Measurements from ENCODE around the gene H1-8.
"Not testable (repeated sequence)": the region's sequence is repeated elsewhere in the genome, so short reads cannot be mapped to it uniquely, and the experiment has no call there.

Gene H1-8
- 0 to 0.04 reads per million in 2 experiments for total RNA-seq

DNA sequence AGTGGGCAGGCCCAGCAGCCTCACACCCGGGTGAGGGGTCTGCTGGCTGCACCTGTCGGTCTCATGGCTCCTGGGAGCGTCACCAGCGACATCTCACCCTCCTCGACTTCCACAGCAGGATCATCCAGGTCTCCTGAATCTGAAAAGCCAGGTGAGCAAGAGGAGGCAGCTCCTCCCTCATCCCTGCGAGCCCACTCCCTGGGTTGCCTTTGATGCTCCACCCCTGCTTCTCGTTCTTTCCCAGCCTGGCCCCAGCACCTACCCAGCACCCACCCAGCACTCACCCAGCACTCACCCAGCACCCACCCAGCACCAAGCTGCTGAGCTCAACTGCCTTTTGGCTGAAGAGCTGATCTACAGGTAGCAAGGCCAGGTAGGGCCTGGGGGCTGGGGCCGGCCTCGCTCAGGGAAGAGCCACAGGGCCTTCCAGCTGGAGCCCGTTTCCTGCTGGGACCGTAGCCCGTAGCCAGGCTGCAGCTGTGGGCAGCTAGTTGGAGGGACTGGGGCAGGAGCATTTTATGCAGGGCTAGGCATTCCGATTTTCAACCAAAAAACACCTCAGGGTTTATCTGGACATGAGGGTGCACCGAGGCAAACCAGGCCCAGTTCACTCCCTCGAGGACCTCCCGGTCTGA lies at the start of gene H1-8:
Gene H1-8 (plus strand): TSS at position 20 of the 635 bp plus-strand sequence. CDS start 44 bp downstream, at position 64.
- no peak for DNase-seq (ENCODE audit: low read depth)

GRCh38 chr3:129493206-129493605 lies 49.8 kb upstream of the H1-8 start:
- no peak for DNase-seq (ENCODE audit: low read depth)

GRCh38 chr3:129494499-129494898 lies 48.5 kb upstream of the H1-8 start:
- not testable (repeated sequence) for DNase-seq (ENCODE audit: low read depth)

- DNase-seq (ENCODE audit: low read depth): not testable (repeated sequence)
These were observed 47.9 kb upstream of the H1-8 start for GRCh38 chr3:129495006-129495639.

- DNase-seq (ENCODE audit: low read depth): not testable (repeated sequence)
These were observed 45.1 kb upstream of the H1-8 start for GRCh38 chr3:129497876-129498275.

- not testable (repeated sequence) for DNase-seq (ENCODE audit: low read depth)
These were observed 44.1 kb upstream of the H1-8 start for GRCh38 chr3:129498603-129499488.

DNA sequence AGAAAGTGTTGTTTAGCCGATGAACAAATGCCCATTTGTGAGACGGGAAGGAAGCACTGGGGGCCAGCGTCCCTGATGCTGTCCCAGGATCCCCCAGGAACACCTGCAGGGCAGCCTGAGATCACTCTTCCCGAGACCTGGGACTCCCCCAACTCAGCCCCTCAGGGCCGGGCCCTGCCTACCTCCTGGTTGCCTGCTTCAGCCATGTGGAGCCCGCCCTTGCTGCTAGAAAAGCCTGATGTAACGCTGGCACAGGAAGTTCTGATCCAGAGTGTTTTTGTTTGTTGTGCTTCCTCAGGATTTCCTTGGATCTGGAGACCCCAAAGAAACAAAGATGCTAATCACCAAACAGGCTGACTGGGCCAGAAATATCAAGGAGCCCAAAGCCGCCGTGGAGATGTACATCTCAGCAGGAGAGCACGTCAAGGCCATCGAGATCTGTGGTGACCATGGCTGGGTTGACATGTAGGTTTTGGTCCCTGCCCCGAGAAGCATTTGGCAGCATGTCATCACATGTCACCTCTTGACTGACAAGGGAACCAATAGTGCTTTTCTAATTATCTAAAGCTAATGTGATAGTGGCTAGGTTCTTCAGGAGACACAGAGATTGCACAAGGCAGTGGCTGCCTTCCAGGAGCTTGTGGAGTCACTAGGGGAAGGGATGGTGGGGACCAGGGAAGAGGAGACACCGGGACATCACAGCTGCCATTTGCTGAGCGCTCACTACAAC lies 43.2 kb upstream of the H1-8 start:
- DNase-seq (ENCODE audit: low read depth): not testable (repeated sequence)

DNA sequence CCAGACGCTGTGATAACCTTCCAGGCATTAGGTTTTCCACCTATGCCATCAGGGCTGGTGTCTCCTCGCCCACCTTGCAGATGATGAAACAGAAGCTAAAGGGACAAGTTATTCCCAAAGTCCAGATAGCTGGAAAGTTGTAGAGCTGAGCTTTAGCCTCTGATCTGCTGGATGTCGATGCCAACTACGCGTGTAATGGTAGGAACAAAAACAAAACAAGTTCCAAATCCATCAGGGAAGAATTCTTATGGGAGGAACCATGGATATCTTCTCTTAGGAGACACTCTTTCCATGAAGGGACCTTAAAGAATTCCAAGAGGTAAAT lies 42.7 kb upstream of the H1-8 start:
- no peak for DNase-seq (ENCODE audit: low read depth)

- DNase-seq (ENCODE audit: low read depth): no peak
These were observed 41.3 kb upstream of the H1-8 start for GRCh38 chr3:129501630-129502029.

DNA sequence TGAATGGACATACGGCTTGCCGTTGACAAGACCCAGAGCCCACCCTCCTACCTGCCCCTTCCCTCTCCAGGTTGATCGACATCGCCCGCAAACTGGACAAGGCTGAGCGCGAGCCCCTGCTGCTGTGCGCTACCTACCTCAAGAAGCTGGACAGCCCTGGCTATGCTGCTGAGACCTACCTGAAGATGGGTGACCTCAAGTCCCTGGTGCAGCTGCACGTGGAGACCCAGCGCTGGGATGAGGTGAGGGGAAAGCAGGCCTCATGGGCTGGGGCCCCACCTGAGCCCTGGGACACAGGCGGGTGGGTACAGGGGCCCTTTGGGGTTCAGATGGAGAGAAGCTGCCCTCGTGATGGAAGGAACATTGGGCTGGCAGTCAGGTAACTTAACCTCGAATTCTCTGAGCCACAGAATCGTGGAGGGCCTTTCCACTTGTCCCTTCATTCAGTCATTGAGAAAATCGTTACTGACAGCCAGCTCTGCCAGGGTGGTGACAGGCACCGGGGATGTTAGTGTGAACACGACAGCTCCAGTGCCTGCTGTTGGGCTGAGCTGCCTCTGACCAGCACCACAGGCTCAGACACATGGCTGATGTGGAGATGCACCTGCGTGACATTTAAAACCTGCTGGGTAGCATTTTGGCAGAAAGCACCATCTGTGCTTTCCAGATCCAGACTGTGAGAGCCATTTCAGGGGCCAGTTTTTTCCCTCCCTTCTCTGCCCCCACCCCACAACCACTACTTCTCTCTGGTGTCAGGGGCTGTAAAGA lies 40.1 kb upstream of the H1-8 start:
- DNase-seq (ENCODE audit: low read depth): no peak

DNA sequence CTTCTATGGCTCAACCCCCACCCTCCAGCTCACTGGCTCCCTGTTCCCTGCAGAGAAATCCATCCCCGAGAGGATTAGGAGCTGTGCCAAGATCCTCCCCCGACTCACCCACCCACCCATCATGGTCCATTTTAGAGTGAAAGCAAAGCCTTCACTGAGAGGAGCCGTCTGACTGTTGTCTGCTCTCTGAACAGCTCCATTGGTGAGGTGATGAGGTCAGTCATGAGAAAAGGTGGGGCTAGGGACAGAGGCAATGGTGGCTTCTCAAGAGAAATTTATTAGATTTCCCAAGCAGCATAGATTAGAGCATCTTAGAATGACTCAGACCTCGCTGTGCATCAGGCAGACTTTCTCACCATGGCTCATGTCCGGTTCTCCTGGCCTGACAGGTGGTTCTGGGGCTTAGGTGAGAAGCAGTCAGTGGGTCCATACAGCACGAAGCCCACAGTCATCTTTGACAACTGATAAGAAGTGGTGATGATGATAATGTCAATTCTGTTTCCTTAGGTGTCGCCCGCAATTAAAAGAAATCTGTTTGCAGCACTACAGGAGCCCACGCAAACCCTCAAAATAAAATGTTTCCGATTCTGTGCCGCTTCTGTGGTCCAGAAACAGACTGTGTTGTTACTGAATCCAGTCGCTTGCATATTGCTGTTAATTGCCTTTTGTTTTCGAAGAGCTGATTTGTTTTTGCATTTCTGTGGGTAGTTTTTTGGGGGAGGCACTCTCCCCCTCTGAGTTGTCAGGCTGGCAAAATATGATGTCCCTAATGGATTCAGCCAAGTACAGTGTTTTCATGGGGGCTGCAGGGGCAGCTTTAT lies 39.3 kb upstream of the H1-8 start:
- no peak for DNase-seq (ENCODE audit: low read depth)

DNA sequence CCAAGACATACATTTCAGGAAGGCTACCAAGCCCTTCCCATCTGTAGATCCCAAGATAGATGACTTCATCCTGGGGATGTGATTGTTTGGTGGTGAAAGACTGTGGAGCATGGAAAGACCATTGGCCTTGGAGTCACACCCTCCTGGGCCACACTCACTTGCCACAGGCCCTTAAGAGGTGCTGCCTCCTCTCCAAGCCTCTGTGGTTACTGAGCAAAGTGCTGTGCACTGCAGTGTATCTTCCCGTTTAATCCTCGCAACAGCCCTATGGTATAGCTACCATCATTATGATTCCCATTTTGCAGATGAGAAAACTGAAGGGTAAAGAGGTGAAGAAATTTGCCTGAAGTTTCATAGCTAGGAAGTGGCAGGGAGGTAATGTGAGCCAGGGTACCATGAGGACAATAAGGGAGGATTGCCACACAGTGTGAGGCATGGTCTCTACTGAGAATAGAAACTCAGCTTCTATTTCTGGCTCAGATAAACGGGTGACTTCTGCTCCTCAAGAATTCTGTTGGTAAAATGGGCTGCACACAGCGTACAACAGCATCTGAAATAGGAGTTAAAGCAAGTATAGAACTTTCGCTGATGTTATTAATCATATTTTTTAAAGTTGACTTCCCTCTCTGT lies 38.4 kb upstream of the H1-8 start:
- DNase-seq (ENCODE audit: low read depth): no peak

- DNase-seq (ENCODE audit: low read depth): no peak
These were observed 37.6 kb upstream of the H1-8 start for GRCh38 chr3:129505341-129505740.

- no peak for DNase-seq (ENCODE audit: low read depth)
These were observed 36.7 kb upstream of the H1-8 start for GRCh38 chr3:129506231-129506742.

GRCh38 chr3:129507181-129507831 lies 35.7 kb upstream of the H1-8 start:
- DNase-seq (ENCODE audit: low read depth): no peak

DNA sequence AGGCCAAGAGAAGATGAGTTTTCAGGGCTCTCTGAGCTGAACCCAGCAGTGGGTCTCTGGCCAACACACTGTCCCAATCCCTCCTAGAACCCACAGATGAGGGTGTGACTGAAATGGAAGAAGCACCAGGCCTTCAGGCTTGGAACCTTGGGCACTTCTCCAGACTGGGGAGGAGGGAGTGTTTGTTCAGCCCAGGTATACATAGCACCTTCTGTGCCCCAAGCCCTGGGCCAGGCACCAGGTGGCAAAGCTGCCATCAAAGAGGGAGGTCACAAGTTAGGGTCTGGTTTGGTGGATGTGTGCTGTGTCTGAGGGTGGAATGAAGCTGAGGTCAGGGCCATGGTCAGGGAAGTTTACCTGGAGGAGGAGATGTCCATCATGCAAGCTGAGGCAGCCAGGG lies 30.4 kb upstream of the H1-8 start:
- no peak for DNase-seq (ENCODE audit: low read depth)

DNA sequence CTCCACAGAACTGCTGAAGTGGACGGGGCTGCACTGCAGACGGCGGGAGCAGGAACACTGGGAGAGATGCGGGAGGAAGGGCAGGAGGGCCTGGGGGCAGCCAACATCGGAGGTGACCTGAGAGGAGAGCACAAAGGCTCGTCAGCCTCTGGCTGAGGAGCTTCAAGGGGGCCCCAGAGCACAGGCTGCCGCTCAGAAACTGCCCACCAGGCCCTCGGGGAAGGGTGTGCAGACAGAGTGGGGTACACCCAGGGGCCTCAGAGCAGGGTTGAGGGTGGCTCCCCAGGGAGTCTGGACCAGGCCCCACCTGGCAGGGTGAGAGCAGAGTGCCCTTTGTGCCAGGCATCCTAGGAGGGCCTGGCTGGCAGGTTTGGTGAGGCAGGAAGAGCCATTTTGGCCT lies 29.3 kb upstream of the H1-8 start:
- no peak for DNase-seq (ENCODE audit: low read depth)

GRCh38 chr3:129514110-129514509 lies 28.9 kb upstream of the H1-8 start:
- no peak for DNase-seq (ENCODE audit: low read depth)

GRCh38 chr3:129514563-129514962 lies 28.4 kb upstream of the H1-8 start:
- no peak for DNase-seq (ENCODE audit: low read depth)
